Uterus (tissue), 2 donors: ENCODE measurements around the gene APOA1.

Source experiments
- CTCF ChIP-seq, 4 experiments: fragments of 200-600 bp in 2 of 4; fragments of 450-650 bp in 2 of 4; sonication (generic) in 2 of 4; IDR thresholded peaks; one replicate each; pipeline ENCODE4 v1.5.1; 2016 to 2019; ENCODE audit warnings: antibody characterized with exemption in 4 of 4, mild to moderate bottlenecking in 2 of 4, moderate library complexity in 1 of 4
- POLR2A ChIP-seq, 2 donors: fragments of 450-650 bp; IDR thresholded peaks; one replicate each; pipeline ENCODE4 v1.6.1; 2016; ENCODE audit warnings: antibody characterized with exemption in 2 of 2, mild to moderate bottlenecking in 1 of 2, moderate library complexity in 1 of 2

- TF ChIP-seq CTCF (IDR thresholded peaks at IDR 0.05) (no peak), POLR2A (IDR thresholded peaks at IDR 0.05) (no peak)
Observed at GRCh38 chr11:116788534-116788933, 48.9 kb downstream of the APOA1 start.
